Activated naive CD8-positive, alpha-beta T cell treated with anti-CD3 and anti-CD28 coated beads, Interleukin-2, amount 50 U/mL, for 24 hours (primary cell): Measurements from ENCODE around the gene ERICH6B.

Experiments used
- ATAC-seq: fragments of 150-1000 bp; cut with Tn5 transposase; one replicate; pipeline ENCODE4 v1.10.0; 2021
- DNase-seq: peaks from one replicate; pipeline ENCODE4 v3.0.0; 2021
- H3K27ac Mint-ChIP-seq: one replicate; pipeline ENCODE4 v1.8.0; 2021; ENCODE audit warnings: mild to moderate bottlenecking, mixed read lengths
- H3K27me3 Mint-ChIP-seq: one replicate; pipeline ENCODE4 v1.8.0; 2021; ENCODE audit warnings: mixed read lengths
- H3K36me3 Mint-ChIP-seq: one replicate; pipeline ENCODE4 v1.8.0; 2021; ENCODE audit warnings: low read depth, mixed read lengths
- H3K4me1 Mint-ChIP-seq: one replicate; pipeline ENCODE4 v1.8.0; 2021; ENCODE audit warnings: mixed read lengths
- H3K4me3 Mint-ChIP-seq: one replicate; pipeline ENCODE4 v1.8.0; 2021; ENCODE audit warnings: mild to moderate bottlenecking, moderate library complexity, mixed read lengths
- H3K9me3 Mint-ChIP-seq: one replicate; pipeline ENCODE4 v1.8.0; 2021; ENCODE audit warnings: mixed read lengths

Gene ERICH6B

GRCh38 chr13:45584816-45585215 is 30.7 kb downstream of the ERICH6B start:
- H3K27ac Mint-ChIP-seq: no peak overlapping the region
- ATAC-seq: no peak
- H3K36me3 Mint-ChIP-seq: no peaks in the 10 kb centered on the region
- H3K9me3 Mint-ChIP-seq: no peaks in the 10 kb centered on the region
- H3K4me3 Mint-ChIP-seq: no peak overlapping the region
- H3K27me3 Mint-ChIP-seq: peaks cover 2% of the 10 kb centered on the region
- no peak for DNase-seq
- no peaks in the 10 kb centered on the region for H3K4me1 Mint-ChIP-seq

DNA sequence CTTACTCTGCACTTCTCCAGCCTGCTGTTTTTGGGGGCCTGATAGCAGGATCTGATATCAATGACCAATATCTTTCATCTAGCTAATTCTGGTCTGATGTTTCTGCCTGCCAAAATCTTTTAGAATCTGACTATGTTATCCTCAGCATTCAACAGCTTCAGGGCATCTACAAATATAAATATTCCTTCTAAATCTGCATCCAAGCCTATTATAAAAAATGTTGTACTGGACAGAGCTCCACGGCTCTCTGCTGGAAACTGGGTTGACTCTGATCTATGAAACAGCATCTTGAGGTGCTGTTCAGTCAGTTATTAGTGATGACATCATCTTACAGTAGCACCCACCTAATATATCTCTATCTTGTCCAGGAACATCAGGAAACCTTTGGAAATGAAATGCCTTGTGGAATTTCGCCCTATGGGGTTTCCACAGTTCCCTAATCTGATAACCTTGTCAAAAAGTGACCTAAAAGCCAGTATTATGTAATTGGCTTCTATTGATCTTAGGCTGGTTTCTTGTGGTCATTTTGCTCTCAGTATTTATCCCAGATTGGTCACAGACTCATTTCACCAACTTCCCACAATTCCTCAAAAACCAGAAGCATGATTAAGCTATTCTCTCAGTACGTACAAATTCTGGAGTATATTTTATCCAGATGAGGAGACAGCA is 33.0 kb downstream of the ERICH6B start:
- Mint-ChIP-seq H3K9me3 (no peaks in the 10 kb centered on the region), H3K27ac (no peak overlapping the region), H3K36me3 (no peaks in the 10 kb centered on the region), H3K27me3 (peaks cover 2% of the 10 kb centered on the region), H3K4me1 (no peaks in the 10 kb centered on the region), H3K4me3 (no peak overlapping the region)
- DNase-seq (no peak), ATAC-seq (no peak)

GRCh38 chr13:45576466-45576865 is 39.1 kb downstream of the ERICH6B start:
- ATAC-seq: no peak
- Mint-ChIP-seq H3K4me3 (no peak overlapping the region), H3K9me3 (no peaks in the 10 kb centered on the region), H3K36me3 (no peaks in the 10 kb centered on the region), H3K27ac (no peak overlapping the region), H3K27me3 (peaks cover 13% of the 10 kb centered on the region), H3K4me1 (no peaks in the 10 kb centered on the region)
- DNase-seq: no peak

DNA sequence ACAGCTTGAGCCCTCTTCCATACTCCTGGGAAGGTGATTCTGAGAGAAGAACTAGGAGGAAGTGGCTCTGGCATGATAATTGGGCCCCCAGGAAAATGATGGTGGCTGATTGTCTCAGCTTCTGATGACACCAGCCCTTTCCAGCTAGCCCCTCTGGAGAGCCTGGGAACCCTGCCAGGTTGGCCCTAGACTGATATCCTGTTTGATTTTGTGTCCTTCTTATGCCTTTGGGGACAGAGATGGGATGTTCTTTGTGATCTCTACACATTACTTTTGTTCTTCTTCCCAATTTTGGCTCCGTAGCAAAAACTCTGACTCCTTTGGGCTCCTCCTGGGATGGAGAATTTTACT is 39.7 kb downstream of the ERICH6B start:
- Mint-ChIP-seq H3K4me3 (no peak overlapping the region), H3K27me3 (peaks cover 13% of the 10 kb centered on the region), H3K4me1 (no peaks in the 10 kb centered on the region), H3K27ac (no peak overlapping the region), H3K36me3 (no peaks in the 10 kb centered on the region), H3K9me3 (no peaks in the 10 kb centered on the region)
- no peak for DNase-seq
- no peak for ATAC-seq

GRCh38 chr13:45575146-45575829 is 40.3 kb downstream of the ERICH6B start:
- Mint-ChIP-seq H3K4me3 (no peak overlapping the region), H3K27me3 (peaks cover 15% of the 10 kb centered on the region), H3K9me3 (no peaks in the 10 kb centered on the region), H3K36me3 (no peaks in the 10 kb centered on the region), H3K27ac (no peak overlapping the region), H3K4me1 (no peaks in the 10 kb centered on the region)
- ATAC-seq: no peak
- DNase-seq: no peak

DNA sequence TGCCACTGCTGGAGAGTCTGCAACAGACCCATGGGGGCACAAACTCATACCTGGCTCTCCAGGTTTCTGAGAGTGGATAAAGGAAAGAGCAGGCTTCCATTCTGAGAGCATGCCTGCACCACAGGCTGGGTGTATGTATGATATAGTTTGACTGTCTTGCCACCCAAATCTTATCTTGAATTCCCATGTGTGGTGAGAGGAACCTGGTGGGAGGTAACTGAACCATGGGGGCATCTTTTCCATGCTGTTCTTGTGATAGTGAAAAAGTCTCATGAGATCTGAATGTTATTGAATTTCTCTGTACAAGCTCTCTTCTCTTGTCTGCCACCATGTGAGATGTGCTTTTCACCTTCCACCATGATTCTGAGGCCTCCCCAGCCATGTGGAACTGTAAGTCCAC is 50.2 kb downstream of the ERICH6B start:
- H3K27ac Mint-ChIP-seq: no peak overlapping the region
- DNase-seq (no peak), ATAC-seq (no peak)
- no peaks in the 10 kb centered on the region for H3K27me3 Mint-ChIP-seq
- no peaks in the 10 kb centered on the region for H3K9me3 Mint-ChIP-seq
- no peaks in the 10 kb centered on the region for H3K36me3 Mint-ChIP-seq
- peaks cover 2% of the 10 kb centered on the region for H3K4me1 Mint-ChIP-seq
- no peak overlapping the region for H3K4me3 Mint-ChIP-seq

GRCh38 chr13:45564133-45564776 is 51.3 kb downstream of the ERICH6B start:
- peaks cover 1% of the 10 kb centered on the region for H3K27me3 Mint-ChIP-seq
- peak; percentile 75 for ATAC-seq
- no peaks in the 10 kb centered on the region for H3K9me3 Mint-ChIP-seq

GRCh38 chr13:45554604-45555109 is 60.9 kb downstream of the ERICH6B start:
- Mint-ChIP-seq H3K9me3 (no peaks in the 10 kb centered on the region), H3K36me3 (no peaks in the 10 kb centered on the region), H3K27ac (no peak overlapping the region), H3K4me3 (no peak overlapping the region), H3K4me1 (no peaks in the 10 kb centered on the region), H3K27me3 (peaks cover 5% of the 10 kb centered on the region)
- DNase-seq: no peak
- ATAC-seq: no peak

More at GRCh38 chr13:45564133-45564776, 51.3 kb downstream of the ERICH6B start:
- Mint-ChIP-seq H3K4me1 (peaks cover 3% of the 10 kb centered on the region), H3K27ac (no peak overlapping the region), H3K4me3 (no peak overlapping the region), H3K36me3 (no peaks in the 10 kb centered on the region)
- no peak for DNase-seq

- Mint-ChIP-seq H3K27ac (no peak overlapping the region), H3K36me3 (no peaks in the 10 kb centered on the region)
Observed at GRCh38 chr13:45548281-45548680, 67.3 kb downstream of the ERICH6B start.

DNA sequence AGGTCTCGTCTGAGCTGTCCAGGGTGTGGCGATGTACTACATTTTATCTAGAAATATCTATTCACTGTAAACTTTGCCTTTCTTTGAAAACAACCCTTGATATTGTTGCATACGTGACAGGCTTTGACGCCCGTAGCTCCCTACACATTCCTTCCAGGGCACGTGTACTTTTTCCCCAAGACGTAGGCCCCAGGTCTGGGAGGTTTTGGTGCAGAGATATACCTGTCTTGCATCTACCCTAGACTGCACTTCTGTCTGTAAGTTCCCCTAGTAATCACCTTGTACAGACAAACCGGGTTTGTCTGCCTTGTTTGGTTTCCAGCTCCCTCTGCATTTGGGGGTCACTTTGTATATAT is 69.2 kb downstream of the ERICH6B start:
- no peak for ATAC-seq
- no peaks in the 10 kb centered on the region for H3K4me1 Mint-ChIP-seq
- no peaks in the 10 kb centered on the region for H3K9me3 Mint-ChIP-seq
- peaks cover 5% of the 10 kb centered on the region for H3K27me3 Mint-ChIP-seq
- no peaks in the 10 kb centered on the region for H3K36me3 Mint-ChIP-seq
- DNase-seq: no peak
- no peak overlapping the region for H3K27ac Mint-ChIP-seq
- H3K4me3 Mint-ChIP-seq: no peak overlapping the region

More at GRCh38 chr13:45548281-45548680, 67.3 kb downstream of the ERICH6B start:
- Mint-ChIP-seq H3K27me3 (peaks cover 5% of the 10 kb centered on the region), H3K4me1 (no peaks in the 10 kb centered on the region), H3K9me3 (no peaks in the 10 kb centered on the region), H3K4me3 (no peak overlapping the region)
- DNase-seq: no peak
- ATAC-seq: no peak

- no peak overlapping the region for H3K27ac Mint-ChIP-seq
- ATAC-seq: peak; percentile 46
- H3K4me3 Mint-ChIP-seq: no peak overlapping the region
Observed at GRCh38 chr13:45545686-45546409, 69.7 kb downstream of the ERICH6B start.

GRCh38 chr13:45544520-45544919 is 71.0 kb downstream of the ERICH6B start:
- Mint-ChIP-seq H3K9me3 (no peaks in the 10 kb centered on the region), H3K27ac (no peak overlapping the region), H3K4me1 (no peaks in the 10 kb centered on the region), H3K4me3 (no peak overlapping the region), H3K36me3 (no peaks in the 10 kb centered on the region), H3K27me3 (peaks cover 2% of the 10 kb centered on the region)
- ATAC-seq (no peak), DNase-seq (no peak)

More at GRCh38 chr13:45545686-45546409, 69.7 kb downstream of the ERICH6B start:
- H3K4me1 Mint-ChIP-seq: no peaks in the 10 kb centered on the region
- H3K9me3 Mint-ChIP-seq: no peaks in the 10 kb centered on the region
- no peak for DNase-seq
- H3K27me3 Mint-ChIP-seq: peaks cover 5% of the 10 kb centered on the region
- no peaks in the 10 kb centered on the region for H3K36me3 Mint-ChIP-seq

DNA sequence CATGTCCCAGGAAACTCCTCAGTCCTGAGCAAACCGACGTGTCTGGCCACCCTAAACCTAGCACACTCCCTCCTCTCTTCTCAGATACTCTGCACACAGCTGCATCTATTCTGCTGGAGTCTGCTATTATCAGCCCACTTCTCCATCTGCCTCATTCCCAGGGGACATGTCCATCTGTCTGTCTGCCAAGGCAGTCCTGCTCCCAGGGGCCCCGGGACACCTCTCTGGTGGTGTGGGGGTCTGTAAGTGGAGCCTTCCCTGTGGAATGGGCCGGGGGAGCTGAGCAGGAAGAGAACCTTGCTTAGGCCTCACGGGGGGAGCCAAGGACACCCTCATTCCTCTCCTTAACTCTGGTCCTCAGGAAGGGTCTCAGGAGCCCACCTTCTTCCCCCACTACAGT is 72.7 kb downstream of the ERICH6B start:
- Mint-ChIP-seq H3K4me3 (no peak overlapping the region), H3K4me1 (no peaks in the 10 kb centered on the region), H3K36me3 (no peaks in the 10 kb centered on the region), H3K27ac (no peak overlapping the region), H3K9me3 (no peaks in the 10 kb centered on the region), H3K27me3 (no peaks in the 10 kb centered on the region)
- ATAC-seq (no peak), DNase-seq (no peak)

GRCh38 chr13:45542391-45542790 is 73.1 kb downstream of the ERICH6B start:
- H3K27ac Mint-ChIP-seq: no peak overlapping the region
- H3K27me3 Mint-ChIP-seq: no peaks in the 10 kb centered on the region
- no peaks in the 10 kb centered on the region for H3K36me3 Mint-ChIP-seq
- no peaks in the 10 kb centered on the region for H3K4me1 Mint-ChIP-seq
- ATAC-seq (no peak), DNase-seq (no peak)
- H3K9me3 Mint-ChIP-seq: no peaks in the 10 kb centered on the region
- no peak overlapping the region for H3K4me3 Mint-ChIP-seq
